Measurements from ENCODE around the gene USP7.

DNA sequence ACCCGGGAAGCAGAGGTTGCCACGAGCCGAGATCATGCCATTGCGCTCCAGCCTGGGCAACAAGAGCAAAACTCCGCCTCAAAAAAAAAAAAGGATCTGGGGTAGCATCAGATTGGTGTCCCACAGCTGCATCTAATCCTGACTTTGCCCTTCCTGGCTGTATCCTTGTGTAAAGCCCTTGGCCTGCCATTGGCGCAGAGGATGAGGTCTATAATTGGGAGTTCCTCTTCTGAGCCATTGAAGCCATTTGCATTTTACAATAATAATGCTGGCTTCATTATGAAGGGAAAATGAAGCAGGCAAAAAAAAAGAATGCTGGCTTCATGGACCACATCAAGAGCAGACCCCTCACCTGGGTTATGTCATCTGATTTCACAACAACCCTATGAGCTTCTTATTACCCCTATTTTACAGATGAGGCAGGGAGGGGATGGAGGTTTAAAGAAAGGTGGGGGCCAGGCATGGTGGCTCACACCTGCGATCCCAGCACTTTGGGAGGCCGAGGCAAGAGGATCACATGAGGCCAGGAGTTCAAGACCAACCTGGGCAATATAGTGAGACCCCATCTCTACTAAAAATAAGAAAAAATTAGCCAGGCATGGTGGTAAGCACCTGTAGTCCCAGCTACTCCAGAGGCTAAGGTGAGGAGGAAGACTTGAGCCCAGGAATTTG lies 82.7 kb downstream of the USP7 start:
- TF ChIP-seq, protein P1, sequence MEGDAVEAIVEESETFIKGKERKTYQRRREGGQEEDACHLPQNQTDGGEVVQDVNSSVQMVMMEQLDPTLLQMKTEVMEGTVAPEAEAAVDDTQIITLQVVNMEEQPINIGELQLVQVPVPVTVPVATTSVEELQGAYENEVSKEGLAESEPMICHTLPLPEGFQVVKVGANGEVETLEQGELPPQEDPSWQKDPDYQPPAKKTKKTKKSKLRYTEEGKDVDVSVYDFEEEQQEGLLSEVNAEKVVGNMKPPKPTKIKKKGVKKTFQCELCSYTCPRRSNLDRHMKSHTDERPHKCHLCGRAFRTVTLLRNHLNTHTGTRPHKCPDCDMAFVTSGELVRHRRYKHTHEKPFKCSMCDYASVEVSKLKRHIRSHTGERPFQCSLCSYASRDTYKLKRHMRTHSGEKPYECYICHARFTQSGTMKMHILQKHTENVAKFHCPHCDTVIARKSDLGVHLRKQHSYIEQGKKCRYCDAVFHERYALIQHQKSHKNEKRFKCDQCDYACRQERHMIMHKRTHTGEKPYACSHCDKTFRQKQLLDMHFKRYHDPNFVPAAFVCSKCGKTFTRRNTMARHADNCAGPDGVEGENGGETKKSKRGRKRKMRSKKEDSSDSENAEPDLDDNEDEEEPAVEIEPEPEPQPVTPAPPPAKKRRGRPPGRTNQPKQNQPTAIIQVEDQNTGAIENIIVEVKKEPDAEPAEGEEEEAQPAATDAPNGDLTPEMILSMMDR (IDR thresholded peaks at IDR 0.05): no peak
- TF ChIP-seq, protein P2, sequence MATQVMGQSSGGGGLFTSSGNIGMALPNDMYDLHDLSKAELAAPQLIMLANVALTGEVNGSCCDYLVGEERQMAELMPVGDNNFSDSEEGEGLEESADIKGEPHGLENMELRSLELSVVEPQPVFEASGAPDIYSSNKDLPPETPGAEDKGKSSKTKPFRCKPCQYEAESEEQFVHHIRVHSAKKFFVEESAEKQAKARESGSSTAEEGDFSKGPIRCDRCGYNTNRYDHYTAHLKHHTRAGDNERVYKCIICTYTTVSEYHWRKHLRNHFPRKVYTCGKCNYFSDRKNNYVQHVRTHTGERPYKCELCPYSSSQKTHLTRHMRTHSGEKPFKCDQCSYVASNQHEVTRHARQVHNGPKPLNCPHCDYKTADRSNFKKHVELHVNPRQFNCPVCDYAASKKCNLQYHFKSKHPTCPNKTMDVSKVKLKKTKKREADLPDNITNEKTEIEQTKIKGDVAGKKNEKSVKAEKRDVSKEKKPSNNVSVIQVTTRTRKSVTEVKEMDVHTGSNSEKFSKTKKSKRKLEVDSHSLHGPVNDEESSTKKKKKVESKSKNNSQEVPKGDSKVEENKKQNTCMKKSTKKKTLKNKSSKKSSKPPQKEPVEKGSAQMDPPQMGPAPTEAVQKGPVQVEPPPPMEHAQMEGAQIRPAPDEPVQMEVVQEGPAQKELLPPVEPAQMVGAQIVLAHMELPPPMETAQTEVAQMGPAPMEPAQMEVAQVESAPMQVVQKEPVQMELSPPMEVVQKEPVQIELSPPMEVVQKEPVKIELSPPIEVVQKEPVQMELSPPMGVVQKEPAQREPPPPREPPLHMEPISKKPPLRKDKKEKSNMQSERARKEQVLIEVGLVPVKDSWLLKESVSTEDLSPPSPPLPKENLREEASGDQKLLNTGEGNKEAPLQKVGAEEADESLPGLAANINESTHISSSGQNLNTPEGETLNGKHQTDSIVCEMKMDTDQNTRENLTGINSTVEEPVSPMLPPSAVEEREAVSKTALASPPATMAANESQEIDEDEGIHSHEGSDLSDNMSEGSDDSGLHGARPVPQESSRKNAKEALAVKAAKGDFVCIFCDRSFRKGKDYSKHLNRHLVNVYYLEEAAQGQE (IDR thresholded peaks at IDR 0.05; ENCODE audit: insufficient read depth in 1 of 2, low read depth in 2 of 2, low read length in 1 of 2): no peak
- no peak for TF ChIP-seq POLR2AphosphoS5 (IDR thresholded peaks at IDR 0.05; ENCODE audit: low read depth, low read length)
- TF ChIP-seq TCF7L2 (IDR thresholded peaks at IDR 0.05; ENCODE audit: low read depth, low read length): no peak
- no peak for TF ChIP-seq SIN3A (IDR thresholded peaks at IDR 0.05; ENCODE audit: borderline replicate concordance, insufficient read depth, low read depth, low read length)

Data from Panc1 (cell line).